ENCODE results near the gene TADA2B.

DNA sequence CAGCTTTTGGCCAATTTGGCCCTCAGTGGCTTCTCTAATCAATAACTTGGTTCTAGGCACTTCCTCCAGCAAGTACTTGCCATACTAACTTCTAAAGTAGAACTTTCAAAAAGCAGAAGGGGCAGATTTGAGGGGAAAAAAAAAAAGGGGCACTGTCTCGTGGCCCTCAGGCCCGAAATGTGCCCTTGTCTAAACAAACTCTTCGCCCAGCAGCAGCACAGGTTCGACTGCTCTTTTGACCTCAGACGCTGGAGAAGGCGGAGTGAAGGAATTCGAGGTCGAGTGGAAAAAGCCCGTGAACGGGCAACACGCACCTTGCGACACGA, 23.9 kb downstream of the TADA2B start:
- no peak for TF ChIP-seq CTCF (conservative IDR thresholded peaks at IDR 0.05; ENCODE audit: low read length)
- TF ChIP-seq EZH2phosphoT487 (IDR thresholded peaks at IDR 0.05; ENCODE audit: borderline replicate concordance), result no peak

Measured in Loucy (cell line).